Naive thymus-derived CD4-positive, alpha-beta T cell (primary cell): ENCODE measurements around the gene KCNIP1. TPM values are rescaled to one million over a fixed set of nuclear protein-coding genes. Genes with fewer than 3 reads are reported as not detected.

ENCODE experiments used
- ATAC-seq: fragments of 150-1000 bp; cut with Tn5 transposase; 2 replicates; pipeline ENCODE4 v1.10.0; 2021; ENCODE audit warnings: mild to moderate bottlenecking, moderate library complexity
- CTCF ChIA-PET: fragments of 350-600 bp; sonication (Branson Sonifier 250); formaldehyde crosslinking; loops from one replicate; lab custom pipeline; 2021; ENCODE audit warnings: antibody characterized with exemption; lab: Charles Lee
- POLR2A ChIA-PET: fragments of 350-600 bp; sonication (Branson Sonifier 250); formaldehyde crosslinking; loops from one replicate; lab custom pipeline; 2021; ENCODE audit warnings: antibody characterized with exemption, inconsistent platforms; lab: Charles Lee
- DNase-seq, 9 donors: peaks; one replicate each; pipeline versions ENCODE4 v3.0.0 to v3.0.0-alpha.2; 2020 to 2022; ENCODE audit warnings: mixed read lengths in 1 of 9
- H3K27ac ChIP-seq: one replicate; pipeline ENCODE4 v1.7.0; 2013; ENCODE audit warnings: mild to moderate bottlenecking, low read depth, low read length, moderate library complexity
- H3K27me3 ChIP-seq, 2 donors: one replicate each; pipeline ENCODE4 v1.7.0; 2013; ENCODE audit warnings: low read length in 2 of 2, mild to moderate bottlenecking in 2 of 2, moderate library complexity in 2 of 2; ENCODE audit not compliant: control insufficient read depth in 2 of 2, insufficient read depth in 2 of 2
- H3K36me3 ChIP-seq, 3 experiments: 1 replicate in 2 of 3; 2 replicates in 1 of 3; pipeline ENCODE4 v1.7.0; 2013; ENCODE audit warnings: low read length in 3 of 3, mild to moderate bottlenecking in 3 of 3, moderate library complexity in 1 of 3; ENCODE audit not compliant: insufficient read depth in 3 of 3, control insufficient read depth in 2 of 3
- H3K4me1 ChIP-seq, 2 donors: one replicate each; pipeline ENCODE4 v1.7.0; 2013; ENCODE audit warnings: low read length in 2 of 2, mild to moderate bottlenecking in 2 of 2, moderate library complexity in 1 of 2; ENCODE audit not compliant: control insufficient read depth in 2 of 2, insufficient read depth in 2 of 2
- H3K4me3 ChIP-seq: 2 replicates; pipeline ENCODE4 v1.7.0; 2013; ENCODE audit warnings: mild to moderate bottlenecking, low read length
- H3K9me3 ChIP-seq, 3 experiments: 1 replicate in 2 of 3; 2 replicates in 1 of 3; pipeline ENCODE4 v1.7.0; 2013; ENCODE audit warnings: low read length in 3 of 3; ENCODE audit not compliant: control insufficient read depth in 2 of 3
- H3K27ac Mint-ChIP-seq, 9 donors: one replicate each; pipeline ENCODE4 v1.8.0; 2020 to 2022; ENCODE audit warnings: mixed read lengths in 9 of 9, mild to moderate bottlenecking in 8 of 9, moderate library complexity in 5 of 9, inconsistent platforms in 2 of 9
- H3K27me3 Mint-ChIP-seq, 5 donors: one replicate each; pipeline ENCODE4 v1.8.0; 2021 to 2022; ENCODE audit warnings: mixed read lengths in 5 of 5, mild to moderate bottlenecking in 1 of 5
- H3K36me3 Mint-ChIP-seq, 5 donors: one replicate each; pipeline ENCODE4 v1.8.0; 2020 to 2022; ENCODE audit warnings: mixed read lengths in 5 of 5, mild to moderate bottlenecking in 3 of 5, inconsistent platforms in 1 of 5
- H3K4me1 Mint-ChIP-seq, 7 donors: one replicate each; pipeline ENCODE4 v1.8.0; 2020 to 2022; ENCODE audit warnings: mixed read lengths in 7 of 7, mild to moderate bottlenecking in 3 of 7, inconsistent platforms in 1 of 7
- H3K4me3 Mint-ChIP-seq, 10 donors: one replicate each; pipeline ENCODE4 v1.8.0; 2020 to 2022; ENCODE audit warnings: mild to moderate bottlenecking in 10 of 10, mixed read lengths in 10 of 10, moderate library complexity in 6 of 10, inconsistent platforms in 2 of 10
- H3K9me3 Mint-ChIP-seq, 11 donors: one replicate each; pipeline ENCODE4 v1.8.0; 2020 to 2022; ENCODE audit warnings: mixed read lengths in 11 of 11, mild to moderate bottlenecking in 4 of 11, inconsistent platforms in 1 of 11, moderate library complexity in 1 of 11
- intact Hi-C, 2 donors: fragments of 100-400 bp; cut with micrococcal nuclease; formaldehyde crosslinking; loops; one replicate each; pipeline ENCODE4 v1.15.1; 2023
- polyA plus RNA-seq, 2 donors: library from polyadenylated mRNA; unstranded; fragments of 300-500 nt; fragmentation: Illumina TruSeq; gene quantifications; one replicate each; pipeline ENCODE4 v1.2.3, GENCODE V29; 2021
- total RNA-seq, 6 experiments: library from RNA in 5 of 6; stranded (reverse) in 5 of 6; gene quantifications; 1 replicate in 5 of 6; 2 replicates in 1 of 6; pipeline ENCODE4 v1.2.3 and lab custom pipeline; 2021 to 2026

Gene KCNIP1
- total and polyA plus RNA-seq, 7 experiments from 2014 or later: not detected

GRCh38 chr5:170746961-170747340, 243.1 kb downstream of the KCNIP1 start:
- no peaks in the 10 kb centered on the region for H3K4me1 ChIP-seq
- H3K4me3 ChIP-seq: no peak overlapping the region
- no peaks in the 10 kb centered on the region for H3K36me3 ChIP-seq
- H3K4me3 Mint-ChIP-seq: no peak overlapping the region
- H3K36me3 Mint-ChIP-seq: no peaks in the 10 kb centered on the region
- H3K9me3 Mint-ChIP-seq: peaks cover 0 to 3% (median 0%) of the 10 kb centered on the region in 11 donors
- H3K9me3 ChIP-seq: no peaks in the 10 kb centered on the region
- POLR2A ChIA-PET: no interaction called here
- peaks cover 0 to 4% (median 3%) of the 10 kb centered on the region in 7 donors for H3K4me1 Mint-ChIP-seq
- peaks cover 25 to 42% (median 39%) of the 10 kb centered on the region in 5 donors for H3K27me3 Mint-ChIP-seq
- ATAC-seq: no peak
- no peaks in the 10 kb centered on the region for H3K27me3 ChIP-seq
- intact Hi-C loops: loop anchor here in 1 of 2 donors (10.0 kb wide), 1 partner anchor 598 kb away; no protein-coding TSS in a partner anchor
- CTCF ChIA-PET: no interaction called here
- H3K27ac ChIP-seq: no peak overlapping the region
- no peak overlapping the region for H3K27ac Mint-ChIP-seq
- DNase-seq: no peak

GRCh38 chr5:170747357-170747756, 243.5 kb downstream of the KCNIP1 start:
- no peaks in the 10 kb centered on the region for H3K27me3 ChIP-seq
- no peak overlapping the region for H3K27ac Mint-ChIP-seq
- intact Hi-C loops: loop anchor here in 1 of 2 donors (10.0 kb wide), 1 partner anchor 597 kb away; no protein-coding TSS in a partner anchor
- no peaks in the 10 kb centered on the region for H3K9me3 ChIP-seq
- H3K4me3 ChIP-seq: no peak overlapping the region
- peaks cover 0 to 4% (median 3%) of the 10 kb centered on the region in 7 donors for H3K4me1 Mint-ChIP-seq
- DNase-seq: no peak
- no peaks in the 10 kb centered on the region for H3K36me3 Mint-ChIP-seq
- peaks cover 0 to 3% (median 0%) of the 10 kb centered on the region in 11 donors for H3K9me3 Mint-ChIP-seq
- ATAC-seq: no peak
- H3K27me3 Mint-ChIP-seq: peaks cover 25 to 42% (median 38%) of the 10 kb centered on the region in 5 donors
- H3K27ac ChIP-seq: no peak overlapping the region
- no peaks in the 10 kb centered on the region for H3K4me1 ChIP-seq
- no peak overlapping the region for H3K4me3 Mint-ChIP-seq
- POLR2A ChIA-PET: no interaction called here
- CTCF ChIA-PET: no interaction called here
- no peaks in the 10 kb centered on the region for H3K36me3 ChIP-seq

GRCh38 chr5:170747851-170748250, 244.0 kb downstream of the KCNIP1 start:
- intact Hi-C loops: loop anchor here in 1 of 2 donors (10.0 kb wide), 1 partner anchor 597 kb away; no protein-coding TSS in a partner anchor
- no peak overlapping the region for H3K27ac Mint-ChIP-seq
- no peak overlapping the region for H3K4me3 Mint-ChIP-seq
- H3K36me3 ChIP-seq: no peaks in the 10 kb centered on the region
- no peak for ATAC-seq
- H3K4me1 Mint-ChIP-seq: peaks cover 0 to 4% (median 3%) of the 10 kb centered on the region in 7 donors
- ChIA-PET CTCF (no interaction called here), POLR2A (no interaction called here)
- no peaks in the 10 kb centered on the region for H3K27me3 ChIP-seq
- no peak for DNase-seq
- H3K4me1 ChIP-seq: no peaks in the 10 kb centered on the region
- H3K27ac ChIP-seq: no peak overlapping the region
- no peak overlapping the region for H3K4me3 ChIP-seq
- no peaks in the 10 kb centered on the region for H3K36me3 Mint-ChIP-seq
- peaks cover 0 to 3% (median 0%) of the 10 kb centered on the region in 11 donors for H3K9me3 Mint-ChIP-seq
- H3K27me3 Mint-ChIP-seq: peaks cover 27 to 43% (median 38%) of the 10 kb centered on the region in 5 donors
- H3K9me3 ChIP-seq: no peaks in the 10 kb centered on the region

- Histone ChIP-seq H3K4me1 (no peaks in the 10 kb centered on the region), H3K9me3 (no peaks in the 10 kb centered on the region), H3K4me3 (no peak overlapping the region), H3K27me3 (no peaks in the 10 kb centered on the region), H3K27ac (no peak overlapping the region), H3K36me3 (no peaks in the 10 kb centered on the region)
- ChIA-PET POLR2A (no interaction called here), CTCF (no interaction called here)
- Mint-ChIP-seq H3K36me3 (no peaks in the 10 kb centered on the region), H3K27ac (no peak overlapping the region), H3K4me1 (peaks cover 0 to 4% (median 3%) of the 10 kb centered on the region in 7 donors), H3K9me3 (peaks cover 0 to 3% (median 0%) of the 10 kb centered on the region in 11 donors), H3K4me3 (no peak overlapping the region), H3K27me3 (peaks cover 17 to 38% (median 34%) of the 10 kb centered on the region in 5 donors)
- no peak for DNase-seq
- intact Hi-C loops: loop anchor here in 1 of 2 donors (10.0 kb wide), 1 partner anchor 596 kb away; no protein-coding TSS in a partner anchor
- no peak for ATAC-seq
These were observed 245.2 kb downstream of the KCNIP1 start for GRCh38 chr5:170748951-170749471.

GRCh38 chr5:170749911-170750431, 246.2 kb downstream of the KCNIP1 start:
- Mint-ChIP-seq H3K36me3 (no peaks in the 10 kb centered on the region), H3K9me3 (peaks cover 0 to 3% (median 0%) of the 10 kb centered on the region in 11 donors), H3K4me1 (no peaks in the 10 kb centered on the region), H3K27ac (no peak overlapping the region), H3K27me3 (peaks cover 10 to 38% (median 32%) of the 10 kb centered on the region in 5 donors), H3K4me3 (no peak overlapping the region)
- Histone ChIP-seq H3K9me3 (no peaks in the 10 kb centered on the region), H3K27me3 (no peaks in the 10 kb centered on the region), H3K36me3 (no peaks in the 10 kb centered on the region), H3K27ac (no peak overlapping the region), H3K4me1 (no peaks in the 10 kb centered on the region), H3K4me3 (no peak overlapping the region)
- DNase-seq (no peak), ATAC-seq (no peak)
- ChIA-PET CTCF (interaction anchor here (1.3 kb wide), 1 partner anchor 22 kb away, joined by 3 read pairs; no protein-coding TSS in a partner anchor), POLR2A (no interaction called here)
- intact Hi-C loops: loop anchor here in 1 of 2 donors (10.0 kb wide), 1 partner anchor 595 kb away; no protein-coding TSS in a partner anchor

GRCh38 chr5:170750791-170751190, 247.0 kb downstream of the KCNIP1 start:
- Mint-ChIP-seq H3K27me3 (peaks cover 6 to 38% (median 30%) of the 10 kb centered on the region in 5 donors), H3K27ac (no peak overlapping the region), H3K4me1 (no peaks in the 10 kb centered on the region), H3K4me3 (no peak overlapping the region), H3K9me3 (peaks cover 0 to 3% (median 0%) of the 10 kb centered on the region in 11 donors), H3K36me3 (no peaks in the 10 kb centered on the region)
- H3K9me3 ChIP-seq: no peaks in the 10 kb centered on the region
- intact Hi-C loops: no loop called here
- no peak overlapping the region for H3K27ac ChIP-seq
- ChIA-PET POLR2A (no interaction called here), CTCF (interaction anchor here (0.6 to 1.3 kb wide), 2 partner anchors 21 to 563 kb away, joined by 3 to 4 read pairs; no protein-coding TSS in a partner anchor)
- no peak overlapping the region for H3K4me3 ChIP-seq
- H3K4me1 ChIP-seq: no peaks in the 10 kb centered on the region
- ATAC-seq (no peak), DNase-seq (no peak)
- H3K27me3 ChIP-seq: no peaks in the 10 kb centered on the region
- H3K36me3 ChIP-seq: no peaks in the 10 kb centered on the region
